Measurements from ENCODE around the gene VTI1A. TPM values are rescaled to one million over a fixed set of nuclear protein-coding genes. Genes with fewer than 3 reads are reported as not detected.

The VTI1A gene
- polyA plus RNA-seq, 1 donor = 17.2 TPM

DNA sequence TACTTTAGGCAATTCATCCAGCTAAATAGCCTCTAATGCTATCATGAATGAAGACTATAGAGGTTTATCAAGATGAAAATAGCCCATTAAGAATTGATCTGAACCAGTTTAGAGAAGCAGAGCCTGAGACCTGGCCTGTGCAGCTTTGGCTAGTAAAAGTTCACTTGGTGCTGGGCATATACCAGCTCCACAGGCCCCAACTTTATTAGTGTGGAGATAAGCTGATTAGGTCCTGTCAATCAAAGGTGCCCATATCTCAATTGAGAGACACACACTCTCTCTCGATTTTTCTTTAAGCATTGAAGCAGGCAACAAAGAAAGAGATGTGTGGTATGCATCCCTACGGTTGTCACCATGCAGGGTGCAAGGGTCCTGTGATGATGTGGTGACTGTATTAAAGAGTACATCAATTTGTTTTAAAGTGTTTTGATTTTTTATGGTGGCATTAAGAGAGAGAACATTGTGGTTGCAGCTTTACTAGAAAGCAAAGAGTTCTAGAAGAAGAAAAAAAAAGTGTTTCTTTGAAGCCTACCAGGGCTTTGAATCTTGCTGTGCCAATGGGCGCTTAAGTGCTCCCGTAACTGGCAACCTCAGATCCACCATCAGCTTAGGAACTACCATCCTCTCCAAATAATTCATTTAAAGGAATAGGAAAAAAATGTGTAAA, 111.6 kb downstream of the VTI1A start:
- no peak for DNase-seq

DNA sequence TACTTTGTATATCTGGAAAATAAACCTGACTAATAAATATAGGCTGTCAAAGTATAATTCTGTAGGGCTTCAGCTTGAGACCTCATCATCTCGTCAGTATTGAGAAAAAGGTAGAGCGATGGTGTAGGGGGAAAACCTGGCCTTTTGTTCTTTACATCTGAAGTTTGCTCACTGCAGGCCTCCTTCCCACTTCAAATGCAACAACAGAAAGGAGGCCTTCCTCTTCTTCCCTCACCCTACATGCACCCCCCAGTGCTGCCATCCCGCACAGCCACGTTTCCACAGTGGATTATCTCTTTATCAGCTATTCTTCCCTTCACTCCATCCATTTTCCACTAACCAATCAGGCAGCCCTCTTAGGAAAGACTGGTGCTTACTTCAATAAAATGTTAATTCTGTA, 112.3 kb downstream of the VTI1A start:
- Histone ChIP-seq H3K4me1 (ENCODE audit: control insufficient read depth, insufficient read depth, low read length) (peaks cover 5% of the 10 kb centered on the region), H3K9me3 (ENCODE audit: control insufficient read depth, low read depth, low read length) (no peaks in the 10 kb centered on the region), H3K27ac (ENCODE audit: low read length) (no peak overlapping the region), H3K36me3 (ENCODE audit: control insufficient read depth, insufficient read depth, low read length) (no peaks in the 10 kb centered on the region), H3K4me3 (ENCODE audit: low read length) (no peak overlapping the region), H3K27me3 (ENCODE audit: control insufficient read depth, insufficient read depth, low read length) (no peaks in the 10 kb centered on the region)
- no peak for DNase-seq
- 100% methylated on average over 2 of the region's 4 CpGs for WGBS (ENCODE audit: insufficient coverage, low lambda C conversion rate)

More for the DNA sequence above, 111.6 kb downstream of the VTI1A start:
- no peaks in the 10 kb centered on the region for H3K9me3 ChIP-seq (ENCODE audit: control insufficient read depth, low read depth, low read length)
- no peaks in the 10 kb centered on the region for H3K27me3 ChIP-seq (ENCODE audit: control insufficient read depth, insufficient read depth, low read length)
- H3K4me1 ChIP-seq (ENCODE audit: control insufficient read depth, insufficient read depth, low read length) = peaks cover 5% of the 10 kb centered on the region
- no peak overlapping the region for H3K4me3 ChIP-seq (ENCODE audit: low read length)
- no peaks in the 10 kb centered on the region for H3K36me3 ChIP-seq (ENCODE audit: control insufficient read depth, insufficient read depth, low read length)
- H3K27ac ChIP-seq (ENCODE audit: low read length) = no peak overlapping the region
- 100% methylated on average over 2 of the region's 4 CpGs for WGBS (ENCODE audit: insufficient coverage, low lambda C conversion rate)

DNA sequence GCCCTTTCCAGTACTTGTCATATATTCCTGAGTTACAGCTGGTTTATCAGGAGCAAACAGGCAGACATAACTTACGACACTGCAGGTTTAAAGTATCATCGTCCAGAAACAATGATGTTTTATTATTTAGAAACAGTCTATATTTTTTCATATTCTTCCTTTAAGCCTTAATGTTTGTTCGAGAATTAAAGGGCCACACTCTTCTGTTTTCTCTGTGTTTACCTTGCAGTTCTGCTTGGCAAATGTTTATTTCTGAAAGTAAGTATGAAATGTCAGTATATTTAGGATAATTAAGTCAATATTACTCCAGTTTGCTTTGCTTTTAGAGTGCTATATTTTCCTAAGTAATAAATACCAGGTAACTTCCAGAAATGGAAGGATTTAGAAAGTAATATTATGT, 115.1 kb downstream of the VTI1A start:
- H3K4me3 ChIP-seq (ENCODE audit: low read length) = no peak overlapping the region
- H3K9me3 ChIP-seq (ENCODE audit: control insufficient read depth, low read depth, low read length) = no peaks in the 10 kb centered on the region
- DNase-seq = peak in 1 of 2 donors; percentile 25
- 25% methylated on average over 3 of the region's 3 CpGs for WGBS (ENCODE audit: insufficient coverage, low lambda C conversion rate)
- no peaks in the 10 kb centered on the region for H3K27me3 ChIP-seq (ENCODE audit: control insufficient read depth, insufficient read depth, low read length)
- peaks cover 5% of the 10 kb centered on the region for H3K4me1 ChIP-seq (ENCODE audit: control insufficient read depth, insufficient read depth, low read length)
- no peak overlapping the region for H3K27ac ChIP-seq (ENCODE audit: low read length)
- H3K36me3 ChIP-seq (ENCODE audit: control insufficient read depth, insufficient read depth, low read length) = no peaks in the 10 kb centered on the region

GRCh38 chr10:112562809-112563663, 116.0 kb downstream of the VTI1A start:
- Histone ChIP-seq H3K27me3 (ENCODE audit: control insufficient read depth, insufficient read depth, low read length) (no peaks in the 10 kb centered on the region), H3K27ac (ENCODE audit: low read length) (no peak overlapping the region), H3K9me3 (ENCODE audit: control insufficient read depth, low read depth, low read length) (no peaks in the 10 kb centered on the region), H3K4me1 (ENCODE audit: control insufficient read depth, insufficient read depth, low read length) (peaks cover 3% of the 10 kb centered on the region), H3K4me3 (ENCODE audit: low read length) (no peak overlapping the region), H3K36me3 (ENCODE audit: control insufficient read depth, insufficient read depth, low read length) (no peaks in the 10 kb centered on the region)
- no peak for DNase-seq
- no CpG with 5 or more reads among the region's 16 CpGs for WGBS (ENCODE audit: insufficient coverage, low lambda C conversion rate)

DNA sequence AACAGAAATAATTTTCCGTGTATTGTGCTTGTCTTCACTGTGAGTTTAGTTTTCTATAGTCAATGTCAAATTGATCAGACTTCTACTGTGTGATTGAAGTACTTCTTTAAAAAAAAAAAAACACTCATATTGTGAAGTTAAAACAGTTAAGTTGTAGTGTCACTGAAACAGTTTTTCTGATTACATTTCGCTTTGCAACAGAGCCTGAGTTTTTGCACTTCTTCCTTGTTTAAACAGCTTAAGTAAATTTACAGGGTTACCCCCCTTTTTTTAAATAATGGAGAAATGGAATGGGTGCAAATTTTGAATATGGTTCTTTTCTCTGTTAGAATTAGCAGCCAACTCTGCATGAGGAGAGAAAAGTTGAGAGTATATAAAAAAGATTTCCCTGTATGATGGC, 117.3 kb downstream of the VTI1A start:
- Histone ChIP-seq H3K4me3 (ENCODE audit: low read length) (no peak overlapping the region), H3K27ac (ENCODE audit: low read length) (no peak overlapping the region), H3K4me1 (ENCODE audit: control insufficient read depth, insufficient read depth, low read length) (peaks cover 3% of the 10 kb centered on the region), H3K9me3 (ENCODE audit: control insufficient read depth, low read depth, low read length) (no peaks in the 10 kb centered on the region), H3K27me3 (ENCODE audit: control insufficient read depth, insufficient read depth, low read length) (no peaks in the 10 kb centered on the region), H3K36me3 (ENCODE audit: control insufficient read depth, insufficient read depth, low read length) (no peaks in the 10 kb centered on the region)
- no peak for DNase-seq
- WGBS (ENCODE audit: insufficient coverage, low lambda C conversion rate) = 100% methylated on average over 1 of the region's 2 CpGs

- H3K9me3 ChIP-seq (ENCODE audit: control insufficient read depth, low read depth, low read length) = no peaks in the 10 kb centered on the region
- no peak overlapping the region for H3K4me3 ChIP-seq (ENCODE audit: low read length)
- no peak overlapping the region for H3K27ac ChIP-seq (ENCODE audit: low read length)
- H3K27me3 ChIP-seq (ENCODE audit: control insufficient read depth, insufficient read depth, low read length) = no peaks in the 10 kb centered on the region
- no peaks in the 10 kb centered on the region for H3K36me3 ChIP-seq (ENCODE audit: control insufficient read depth, insufficient read depth, low read length)
- WGBS (ENCODE audit: insufficient coverage, low lambda C conversion rate) = 27% methylated on average over 4 of the region's 4 CpGs
- peaks cover 3% of the 10 kb centered on the region for H3K4me1 ChIP-seq (ENCODE audit: control insufficient read depth, insufficient read depth, low read length)
- peak; percentile 57 to 70 for DNase-seq
Measured at GRCh38 chr10:112565434-112566053, 118.5 kb downstream of the VTI1A start.

GRCh38 chr10:112570585-112570984, 123.6 kb downstream of the VTI1A start:
- 0% methylated on average over 1 of the region's 3 CpGs for WGBS (ENCODE audit: insufficient coverage, low lambda C conversion rate)
- no peaks in the 10 kb centered on the region for H3K36me3 ChIP-seq (ENCODE audit: control insufficient read depth, insufficient read depth, low read length)
- DNase-seq = peak; percentile 14 to 49
- H3K4me1 ChIP-seq (ENCODE audit: control insufficient read depth, insufficient read depth, low read length) = no peaks in the 10 kb centered on the region
- H3K4me3 ChIP-seq (ENCODE audit: low read length) = no peak overlapping the region
- H3K9me3 ChIP-seq (ENCODE audit: control insufficient read depth, low read depth, low read length) = no peaks in the 10 kb centered on the region
- H3K27ac ChIP-seq (ENCODE audit: low read length) = peak overlapping the region; percentile 12
- no peaks in the 10 kb centered on the region for H3K27me3 ChIP-seq (ENCODE audit: control insufficient read depth, insufficient read depth, low read length)

DNA sequence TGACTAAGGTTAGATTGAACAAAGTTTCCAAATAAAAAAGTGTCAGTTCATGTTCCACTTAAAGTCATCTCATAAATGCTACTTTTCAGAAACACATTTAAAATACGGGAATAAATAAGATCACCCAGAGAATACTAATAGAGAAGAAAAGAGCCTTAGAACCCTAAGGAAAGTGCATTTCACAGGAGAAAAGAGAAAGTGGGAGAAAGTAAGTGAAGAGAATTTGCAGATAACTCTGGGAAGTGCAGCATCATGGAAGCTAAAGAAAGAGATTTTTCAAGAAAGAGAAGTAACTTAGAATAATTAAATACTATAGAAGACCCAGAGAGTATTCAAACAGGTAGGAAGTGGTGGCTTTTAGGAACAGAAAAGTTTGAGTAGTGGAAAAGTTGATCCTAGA, 132.6 kb downstream of the VTI1A start:
- Histone ChIP-seq H3K4me1 (ENCODE audit: control insufficient read depth, insufficient read depth, low read length) (no peaks in the 10 kb centered on the region), H3K4me3 (ENCODE audit: low read length) (no peak overlapping the region), H3K27me3 (ENCODE audit: control insufficient read depth, insufficient read depth, low read length) (no peaks in the 10 kb centered on the region), H3K9me3 (ENCODE audit: control insufficient read depth, low read depth, low read length) (no peaks in the 10 kb centered on the region), H3K27ac (ENCODE audit: low read length) (no peak overlapping the region), H3K36me3 (ENCODE audit: control insufficient read depth, insufficient read depth, low read length) (peaks cover 2% of the 10 kb centered on the region)
- WGBS (ENCODE audit: insufficient coverage, low lambda C conversion rate) = 100% methylated on average over 1 of the region's 1 CpG
- no peak for DNase-seq

DNA sequence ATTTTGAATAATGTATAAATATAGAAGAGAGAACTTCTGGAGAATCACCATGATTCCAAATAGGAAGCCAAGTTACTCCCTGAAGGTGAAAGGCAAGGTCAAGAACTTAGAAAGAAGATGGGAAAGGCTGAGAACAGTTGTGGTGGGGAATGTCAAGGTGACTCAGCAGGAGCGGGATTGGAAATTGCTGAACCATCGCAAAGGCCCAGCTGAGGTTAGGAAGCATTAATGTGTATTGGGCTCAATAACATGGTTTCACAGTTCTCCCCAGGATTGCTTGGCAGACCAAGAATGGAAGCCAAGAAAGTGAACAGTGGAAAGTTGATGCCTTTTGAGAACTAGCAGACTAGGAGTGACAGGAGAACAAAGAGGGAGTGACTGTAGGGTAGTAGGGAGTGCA, 133.3 kb downstream of the VTI1A start:
- DNase-seq = no peak
- H3K27me3 ChIP-seq (ENCODE audit: control insufficient read depth, insufficient read depth, low read length) = no peaks in the 10 kb centered on the region
- H3K27ac ChIP-seq (ENCODE audit: low read length) = no peak overlapping the region
- peaks cover 2% of the 10 kb centered on the region for H3K36me3 ChIP-seq (ENCODE audit: control insufficient read depth, insufficient read depth, low read length)
- H3K4me3 ChIP-seq (ENCODE audit: low read length) = no peak overlapping the region
- no peaks in the 10 kb centered on the region for H3K9me3 ChIP-seq (ENCODE audit: control insufficient read depth, low read depth, low read length)
- H3K4me1 ChIP-seq (ENCODE audit: control insufficient read depth, insufficient read depth, low read length) = no peaks in the 10 kb centered on the region
- no CpG with 5 or more reads among the region's 2 CpGs for WGBS (ENCODE audit: insufficient coverage, low lambda C conversion rate)

- H3K27me3 ChIP-seq (ENCODE audit: control insufficient read depth, insufficient read depth, low read length) = no peaks in the 10 kb centered on the region
- no peaks in the 10 kb centered on the region for H3K9me3 ChIP-seq (ENCODE audit: control insufficient read depth, low read depth, low read length)
- no peaks in the 10 kb centered on the region for H3K4me1 ChIP-seq (ENCODE audit: control insufficient read depth, insufficient read depth, low read length)
- H3K27ac ChIP-seq (ENCODE audit: low read length) = no peak overlapping the region
- DNase-seq = no peak
- no peak overlapping the region for H3K4me3 ChIP-seq (ENCODE audit: low read length)
- 100% methylated on average over 1 of the region's 4 CpGs for WGBS (ENCODE audit: insufficient coverage, low lambda C conversion rate)
- H3K36me3 ChIP-seq (ENCODE audit: control insufficient read depth, insufficient read depth, low read length) = peaks cover 2% of the 10 kb centered on the region
Measured at GRCh38 chr10:112581921-112582320, 134.9 kb downstream of the VTI1A start.
